ENCODE measurements around the gene ANGPTL2. TPM values are rescaled to one million over a fixed set of nuclear protein-coding genes. Genes with fewer than 3 reads are reported as not detected.

Gene ANGPTL2
- total RNA-seq, 3 donors from 2014 or later: 4.1 to 50.9 (median 11.6) TPM

DNA sequence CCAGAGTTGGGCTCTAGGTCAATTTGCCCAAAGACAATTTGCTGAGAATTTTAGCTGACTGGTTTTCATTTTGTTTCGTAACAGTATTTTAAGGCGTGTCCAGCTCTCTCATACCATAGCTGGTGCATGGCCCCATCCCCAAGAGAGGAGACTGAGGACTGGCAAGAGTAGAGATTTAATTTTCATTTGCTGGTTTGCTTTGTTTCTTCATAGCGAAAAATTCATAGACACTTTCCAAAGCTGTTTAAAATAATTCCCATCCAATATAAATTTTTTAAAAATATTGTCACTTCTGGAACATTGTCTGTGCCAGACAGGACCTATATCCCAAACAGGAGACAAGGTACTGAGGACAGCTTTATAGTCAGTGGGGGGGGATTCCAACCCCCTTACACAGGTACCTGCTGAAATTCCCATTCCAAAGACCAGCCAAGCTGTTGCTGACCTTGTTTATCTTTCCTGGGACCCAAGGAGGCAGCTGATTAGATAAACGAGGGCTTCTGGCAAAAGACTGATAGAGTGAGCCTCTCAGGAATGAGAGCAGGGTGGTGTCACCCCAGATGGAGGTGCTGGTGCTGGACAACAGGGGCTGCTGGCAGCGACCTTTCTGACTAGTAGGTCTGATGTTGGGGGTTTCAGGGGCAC is 6.8 kb upstream of the ANGPTL2 start:
- ATAC-seq (no peak), DNase-seq (no peak)
- Histone ChIP-seq H3K36me3 (ENCODE audit: low read depth) (no peaks in the 10 kb centered on the region), H3K9me3 (no peaks in the 10 kb centered on the region), H3K4me3 (no peak overlapping the region), H3K4me1 (ENCODE audit: low read depth) (no peaks in the 10 kb centered on the region)
- intact Hi-C loops (cut with DNase I, micrococcal nuclease): no loop called here
- no peak for TF ChIP-seq CTCF (IDR thresholded peaks at IDR 0.05)

DNA sequence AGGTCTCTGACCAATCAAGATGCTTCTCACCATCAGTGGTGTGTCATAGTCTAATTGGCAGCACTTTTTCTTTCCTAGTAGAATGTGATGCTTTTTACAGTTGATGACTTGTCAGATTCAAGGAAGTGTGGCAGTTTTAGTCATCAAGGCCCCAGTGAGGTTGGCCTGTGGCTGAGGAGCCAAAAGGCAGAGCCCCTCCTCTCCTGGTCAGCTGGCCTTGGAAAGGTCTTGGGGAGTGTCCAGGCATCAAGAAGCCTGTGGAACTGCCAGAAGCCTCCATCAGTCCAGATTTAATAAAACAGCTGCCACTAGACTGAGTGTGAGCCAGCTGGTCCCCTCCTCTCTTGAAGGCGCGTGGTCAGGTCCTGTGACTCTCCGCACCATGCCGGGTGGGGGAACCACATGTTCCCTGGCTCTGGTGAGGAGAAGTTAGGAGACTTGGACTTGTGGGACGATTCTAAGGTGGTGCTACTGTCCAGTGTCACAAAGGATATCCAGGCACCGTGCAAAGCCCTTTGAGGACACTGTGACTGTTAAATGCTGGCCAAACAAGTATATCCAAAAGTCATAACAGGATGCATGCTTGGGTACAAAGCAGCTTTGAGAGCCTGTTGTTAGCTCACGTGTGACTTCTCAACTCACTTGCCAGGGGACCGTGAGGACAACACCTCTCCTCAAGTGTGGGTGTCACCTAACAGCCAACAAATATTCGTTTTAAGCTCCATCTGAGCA is 6.1 kb upstream of the ANGPTL2 start:
- DNase-seq (peak in 1 of 3 donors; percentile 28), ATAC-seq (peak; percentile 31)
- intact Hi-C loops (cut with DNase I, micrococcal nuclease): no loop called here
- Histone ChIP-seq H3K36me3 (ENCODE audit: low read depth) (no peaks in the 10 kb centered on the region), H3K4me3 (no peak overlapping the region), H3K4me1 (ENCODE audit: low read depth) (no peaks in the 10 kb centered on the region), H3K9me3 (no peaks in the 10 kb centered on the region)
- TF ChIP-seq CTCF (IDR thresholded peaks at IDR 0.05): no peak

- intact Hi-C loops (cut with DNase I, micrococcal nuclease): no loop called here
- H3K36me3 ChIP-seq (ENCODE audit: low read depth): no peaks in the 10 kb centered on the region
- H3K4me1 ChIP-seq (ENCODE audit: low read depth): peaks cover 6% of the 10 kb centered on the region
Measured at GRCh38 chr9:127126971-127127370, 4.5 kb upstream of the ANGPTL2 start.

GRCh38 chr9:127124792-127125191 is 2.4 kb upstream of the ANGPTL2 start:
- intact Hi-C loops (cut with DNase I, micrococcal nuclease): no loop called here

More at GRCh38 chr9:127126971-127127370, 4.5 kb upstream of the ANGPTL2 start:
- TF ChIP-seq CTCF (IDR thresholded peaks at IDR 0.05): no peak
- H3K4me3 ChIP-seq: no peak overlapping the region
- no peak for ATAC-seq
- DNase-seq: no peak
- no peaks in the 10 kb centered on the region for H3K9me3 ChIP-seq

DNA sequence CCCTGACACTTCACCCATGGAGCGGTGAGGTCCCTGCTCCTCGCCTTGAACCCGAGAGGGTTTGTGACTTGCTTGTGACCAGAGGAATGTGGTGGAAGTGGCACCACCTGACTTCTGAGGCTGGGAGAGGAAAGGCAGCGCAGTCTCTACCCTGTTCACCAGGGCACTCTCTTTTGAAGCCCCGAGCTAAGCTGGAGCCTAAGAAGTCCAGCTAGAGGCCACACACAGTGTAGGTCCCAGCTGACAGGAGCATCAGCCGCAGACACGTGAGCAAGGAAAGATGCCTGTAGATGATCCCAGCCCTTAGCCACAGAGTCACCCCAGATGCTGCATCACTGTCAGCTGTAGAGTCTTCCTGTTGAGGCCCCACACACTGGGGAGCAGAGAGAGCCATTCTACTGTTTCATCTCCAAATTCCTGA is 1.7 kb upstream of the ANGPTL2 start:
- Histone ChIP-seq H3K9me3 (no peaks in the 10 kb centered on the region), H3K4me1 (ENCODE audit: low read depth) (peaks cover 6% of the 10 kb centered on the region), H3K4me3 (no peak overlapping the region), H3K36me3 (ENCODE audit: low read depth) (no peaks in the 10 kb centered on the region)
- intact Hi-C loops (cut with DNase I, micrococcal nuclease): no loop called here
- DNase-seq (no peak), ATAC-seq (no peak)
- TF ChIP-seq CTCF (IDR thresholded peaks at IDR 0.05): no peak

More at GRCh38 chr9:127124792-127125191, 2.4 kb upstream of the ANGPTL2 start:
- Histone ChIP-seq H3K4me3 (no peak overlapping the region), H3K4me1 (ENCODE audit: low read depth) (peaks cover 6% of the 10 kb centered on the region), H3K36me3 (ENCODE audit: low read depth) (no peaks in the 10 kb centered on the region), H3K9me3 (no peaks in the 10 kb centered on the region)
- no peak for ATAC-seq
- DNase-seq: no peak
- TF ChIP-seq CTCF (IDR thresholded peaks at IDR 0.05): no peak

Measured in mucosa of descending colon (tissue), 3 donors.